ENCODE data around the gene AKAP13. TPM values are rescaled to one million over a fixed set of nuclear protein-coding genes. Genes with fewer than 3 reads are reported as not detected.

AKAP13 gene
- total RNA-seq, 2 experiments from 2014 or later, result 282 to 304 TPM

- Mint-ChIP-seq H3K9me3 (no peaks in the 10 kb centered on the region), H3K27me3 (no peaks in the 10 kb centered on the region), H3K36me3 (ENCODE audit: low read depth) (peaks cover 25% of the 10 kb centered on the region), H3K4me1 (ENCODE audit: low read depth) (peaks cover 44% of the 10 kb centered on the region), H3K4me3 (no peak overlapping the region), H3K27ac (peak overlapping the region; percentile 42)
- TF ChIP-seq CTCF (IDR thresholded peaks at IDR 0.05), result no peak
- Histone ChIP-seq H3K4me3 (ENCODE audit: low read length) (no peak overlapping the region), H3K4me1 (ENCODE audit: insufficient read depth, low read length) (peaks cover 24% of the 10 kb centered on the region), H3K9me3 (ENCODE audit: control insufficient read depth in 1 of 2, insufficient read depth in 1 of 2, low read length in 2 of 2) (no peaks in the 10 kb centered on the region), H3K27me3 (ENCODE audit: control insufficient read depth in 1 of 2, insufficient read depth in 2 of 2, low read length in 2 of 2) (no peaks in the 10 kb centered on the region), H3K27ac (ENCODE audit: low read depth in 1 of 2, low read length in 2 of 2) (no peak overlapping the region), H3K36me3 (ENCODE audit: insufficient read depth, low read length) (peaks cover 18% of the 10 kb centered on the region)
- ATAC-seq (ENCODE audit: poor library complexity), result peak; percentile 43
- intact Hi-C loops (cut with DNase I, micrococcal nuclease), result loop anchor here in 1 of 2 experiments (5.0 kb wide), 1 partner anchor 41 kb away; the partner anchor contains the start of gene KLHL25
- DNase-seq, result peak in 4 of 14 experiments; percentile 15 to 42 (median 26)
- ChIA-PET POLR2A (interaction anchor here (1.0 kb wide), 1 partner anchor 34 kb away, joined by 3 read pairs; no protein-coding TSS in a partner anchor), CTCF (no interaction called here)
These were observed 371.1 kb downstream of the AKAP13 start for GRCh38 chr15:85751291-85752123.

GRCh38 chr15:85752124-85752475 lies 371.7 kb downstream of the AKAP13 start:
- TF ChIP-seq CTCF (IDR thresholded peaks at IDR 0.05), result no peak
- H3K27ac Mint-ChIP-seq, result peak overlapping the region; percentile 42
- H3K4me1 Mint-ChIP-seq (ENCODE audit: low read depth), result peaks cover 44% of the 10 kb centered on the region

GRCh38 chr15:85752491-85752961 lies 372.1 kb downstream of the AKAP13 start:
- peak overlapping the region; percentile 21 for H3K4me3 Mint-ChIP-seq
- H3K27ac Mint-ChIP-seq, result peak overlapping the region; percentile 79
- ATAC-seq (ENCODE audit: poor library complexity), result no peak
- no peak overlapping the region for H3K4me3 ChIP-seq (ENCODE audit: low read length)
- H3K27me3 Mint-ChIP-seq, result no peaks in the 10 kb centered on the region
- peaks cover 44% of the 10 kb centered on the region for H3K4me1 Mint-ChIP-seq (ENCODE audit: low read depth)
- CTCF ChIA-PET, result no interaction called here
- no peaks in the 10 kb centered on the region for H3K9me3 ChIP-seq (ENCODE audit: control insufficient read depth in 1 of 2, insufficient read depth in 1 of 2, low read length in 2 of 2)
- TF ChIP-seq CTCF (IDR thresholded peaks at IDR 0.05), result no peak
- peaks cover 9% of the 10 kb centered on the region for H3K36me3 ChIP-seq (ENCODE audit: insufficient read depth, low read length)
- no peaks in the 10 kb centered on the region for H3K27me3 ChIP-seq (ENCODE audit: control insufficient read depth in 1 of 2, insufficient read depth in 2 of 2, low read length in 2 of 2)
- intact Hi-C loops (cut with DNase I, micrococcal nuclease), result loop anchor here in 1 of 2 experiments (5.0 kb wide), 1 partner anchor 40 kb away; the partner anchor contains the start of gene KLHL25
- no peak overlapping the region for H3K27ac ChIP-seq (ENCODE audit: low read depth in 1 of 2, low read length in 2 of 2)
- H3K4me1 ChIP-seq (ENCODE audit: insufficient read depth, low read length), result peaks cover 24% of the 10 kb centered on the region
- H3K9me3 Mint-ChIP-seq, result no peaks in the 10 kb centered on the region
- peaks cover 14% of the 10 kb centered on the region for H3K36me3 Mint-ChIP-seq (ENCODE audit: low read depth)
- POLR2A ChIA-PET, result no interaction called here
- DNase-seq, result peak in 2 of 14 experiments; percentile 12 to 29

More at GRCh38 chr15:85752124-85752475, 371.7 kb downstream of the AKAP13 start:
- no peaks in the 10 kb centered on the region for H3K9me3 ChIP-seq (ENCODE audit: control insufficient read depth in 1 of 2, insufficient read depth in 1 of 2, low read length in 2 of 2)
- Mint-ChIP-seq H3K9me3 (no peaks in the 10 kb centered on the region), H3K4me3 (no peak overlapping the region), H3K27me3 (no peaks in the 10 kb centered on the region), H3K36me3 (ENCODE audit: low read depth) (peaks cover 19% of the 10 kb centered on the region)
- ATAC-seq (ENCODE audit: poor library complexity), result no peak
- intact Hi-C loops (cut with DNase I, micrococcal nuclease), result loop anchor here in 1 of 2 experiments (5.0 kb wide), 1 partner anchor 40 kb away; the partner anchor contains the start of gene KLHL25
- H3K4me1 ChIP-seq (ENCODE audit: insufficient read depth, low read length), result peaks cover 24% of the 10 kb centered on the region
- no peaks in the 10 kb centered on the region for H3K27me3 ChIP-seq (ENCODE audit: control insufficient read depth in 1 of 2, insufficient read depth in 2 of 2, low read length in 2 of 2)
- peaks cover 13% of the 10 kb centered on the region for H3K36me3 ChIP-seq (ENCODE audit: insufficient read depth, low read length)
- H3K4me3 ChIP-seq (ENCODE audit: low read length), result no peak overlapping the region
- ChIA-PET POLR2A (no interaction called here), CTCF (no interaction called here)
- peak in 1 of 14 experiments; percentile 30 for DNase-seq
- H3K27ac ChIP-seq (ENCODE audit: low read depth in 1 of 2, low read length in 2 of 2), result no peak overlapping the region
